GM21723 (cell line): Measurements from ENCODE around the gene OR5K1.

Experiments used
- ATAC-seq: cut with Tn5 transposase; IDR thresholded peaks from one replicate; pipeline ENCODE4 v1.9.1; 2021; ENCODE audit warnings: mild to moderate bottlenecking, moderate library complexity; ENCODE audit not compliant: unreplicated experiment

The OR5K1 gene

GRCh38 chr3:98513736-98514135 is 50.7 kb downstream of the OR5K1 start:
- no peak for ATAC-seq

GRCh38 chr3:98514948-98515347 is 51.9 kb downstream of the OR5K1 start:
- no peak for ATAC-seq

- ATAC-seq: no peak
Observed at GRCh38 chr3:98518816-98519215, 55.8 kb downstream of the OR5K1 start.

GRCh38 chr3:98519351-98519750 is 56.4 kb downstream of the OR5K1 start:
- ATAC-seq: no peak

DNA sequence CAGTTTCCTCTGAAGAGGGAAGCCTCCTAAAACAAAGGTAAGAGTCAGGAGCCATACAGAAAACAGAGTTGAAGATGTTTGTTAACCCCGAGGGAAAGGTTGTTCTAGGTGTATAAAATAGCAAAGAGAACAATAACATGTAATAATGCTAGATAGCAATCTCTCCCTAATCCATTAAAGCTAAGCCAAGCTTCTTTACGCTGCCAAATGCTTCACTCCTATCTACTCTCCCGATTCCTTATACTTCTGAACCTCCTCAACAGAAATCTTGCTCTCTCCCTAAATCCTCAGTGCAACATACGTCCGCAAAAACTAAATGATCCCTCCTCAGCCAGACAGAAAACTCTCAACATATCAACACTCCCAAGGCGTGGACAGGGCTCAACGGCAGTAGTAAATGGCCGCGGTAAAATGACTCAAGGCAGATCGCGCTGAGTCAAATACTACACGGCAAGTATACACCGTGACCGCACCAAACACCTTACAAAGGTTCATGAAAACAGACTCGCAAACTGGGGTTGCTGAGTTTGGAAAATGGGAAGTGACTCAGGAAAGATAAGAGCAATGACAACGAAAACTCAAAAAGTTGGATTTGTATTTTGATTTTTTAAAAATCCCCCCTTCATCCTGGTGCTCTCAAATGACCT is 59.0 kb downstream of the OR5K1 start:
- peak; percentile 38 for ATAC-seq
